ENCODE data around the gene IL4R. TPM values are rescaled to one million over a fixed set of nuclear protein-coding genes. Genes with fewer than 3 reads are reported as not detected.
A peak's percentile ranks its signal among the peaks of the same experiment; 100 is the strongest.
"Not testable (repeated sequence)": the region's sequence is repeated elsewhere in the genome, so short reads cannot be mapped to it uniquely, and the experiment has no call there.

The IL4R gene
- polyA plus RNA-seq = 10 to 100 TPM; 15.7 to 38.7 (median 20.1) TPM

- DNase-seq = peak; percentile 68 to 70 (median 69)
- peaks cover 5 to 15% (median 7%) of the 10 kb centered on the region in 3 donors for H3K27me3 Mint-ChIP-seq (ENCODE audit: low read depth in 3 of 3)
- peak within 1 kb of the TSS; percentile 90 to 99 (median 97) for H3K27ac Mint-ChIP-seq
- H3K4me1 Mint-ChIP-seq = peaks cover 43 to 44% of the 10 kb centered on the region in 2 donors
- H3K4me3 Mint-ChIP-seq = peak within 1 kb of the TSS; percentile 92 to 97 (median 95)
- no peaks in the 10 kb centered on the region for H3K36me3 Mint-ChIP-seq
- no peaks in the 10 kb centered on the region for H3K9me3 Mint-ChIP-seq
Observed at GRCh38 chr16:27313422-27314160, at the start of gene IL4R. TSS of gene IL4R (plus strand) at chr16:27313974. CDS start at chr16:27340204, 26,230 bp downstream.

GRCh38 chr16:27264151-27264550 lies 49.6 kb upstream of the IL4R start:
- Mint-ChIP-seq H3K4me1 (peaks cover 31 to 46% of the 10 kb centered on the region in 2 donors), H3K27ac (peak overlapping the region in 1 of 6 donors; percentile 58), H3K9me3 (no peaks in the 10 kb centered on the region), H3K4me3 (no peak overlapping the region), H3K27me3 (ENCODE audit: low read depth in 3 of 3) (peaks cover 3 to 5% (median 3%) of the 10 kb centered on the region in 3 donors), H3K36me3 (peaks cover 1 to 6% (median 4%) of the 10 kb centered on the region in 3 donors)
- DNase-seq = no peak

- H3K4me3 Mint-ChIP-seq = no peak overlapping the region
- peaks cover 0 to 5% (median 4%) of the 10 kb centered on the region in 3 donors for H3K36me3 Mint-ChIP-seq
- no peak for DNase-seq
- peaks cover 34 to 47% of the 10 kb centered on the region in 2 donors for H3K4me1 Mint-ChIP-seq
- peak overlapping the region in 5 of 6 donors; percentile 19 to 75 (median 69) for H3K27ac Mint-ChIP-seq
- H3K27me3 Mint-ChIP-seq (ENCODE audit: low read depth in 3 of 3) = peaks cover 3 to 5% (median 3%) of the 10 kb centered on the region in 3 donors
- no peaks in the 10 kb centered on the region for H3K9me3 Mint-ChIP-seq
Observed at GRCh38 chr16:27265982-27266381, 47.8 kb upstream of the IL4R start.

- Mint-ChIP-seq H3K27me3 (ENCODE audit: low read depth in 3 of 3) (peaks cover 3 to 5% (median 3%) of the 10 kb centered on the region in 3 donors), H3K4me3 (peak overlapping the region; percentile 60 to 99 (median 97)), H3K9me3 (no peaks in the 10 kb centered on the region), H3K36me3 (peaks cover 0 to 5% (median 4%) of the 10 kb centered on the region in 3 donors), H3K27ac (peak overlapping the region in 5 of 6 donors; percentile 72 to 99 (median 96)), H3K4me1 (peaks cover 32 to 49% of the 10 kb centered on the region in 2 donors)
- DNase-seq = no peak
Observed at GRCh38 chr16:27267037-27267677, 46.6 kb upstream of the IL4R start.

- no peaks in the 10 kb centered on the region for H3K9me3 Mint-ChIP-seq
- H3K36me3 Mint-ChIP-seq = no peaks in the 10 kb centered on the region
- H3K4me1 Mint-ChIP-seq = peaks cover 31 to 50% of the 10 kb centered on the region in 2 donors
- peak within 1 kb of the TSS; percentile 96 to 99 (median 99) for H3K27ac Mint-ChIP-seq
- DNase-seq = peak; percentile 96 to 97 (median 96)
- peak within 1 kb of the TSS; percentile 96 to 99 (median 98) for H3K4me3 Mint-ChIP-seq
- H3K27me3 Mint-ChIP-seq (ENCODE audit: low read depth in 3 of 3) = peaks cover 3 to 5% (median 5%) of the 10 kb centered on the region in 3 donors
Observed at GRCh38 chr16:27268376-27269299, 45.1 kb upstream of the IL4R start, which contains the start of gene NSMCE1. TSS of gene NSMCE1 (minus strand) at chr16:27268772. CDS start at chr16:27257570, 11,202 bp downstream.

GRCh38 chr16:27269300-27270150 lies 44.2 kb upstream of the IL4R start:
- H3K9me3 Mint-ChIP-seq = no peaks in the 10 kb centered on the region
- H3K27me3 Mint-ChIP-seq (ENCODE audit: low read depth in 3 of 3) = peaks cover 3 to 7% (median 5%) of the 10 kb centered on the region in 3 donors
- H3K4me1 Mint-ChIP-seq = peaks cover 38 to 58% of the 10 kb centered on the region in 2 donors
- H3K4me3 Mint-ChIP-seq = peak overlapping the region; percentile 96 to 99 (median 98)
- no peaks in the 10 kb centered on the region for H3K36me3 Mint-ChIP-seq
- peak overlapping the region; percentile 96 to 99 (median 99) for H3K27ac Mint-ChIP-seq
- no peak for DNase-seq

- Mint-ChIP-seq H3K27me3 (ENCODE audit: low read depth in 3 of 3) (peaks cover 3 to 7% (median 5%) of the 10 kb centered on the region in 3 donors), H3K9me3 (no peaks in the 10 kb centered on the region), H3K27ac (peak overlapping the region in 3 of 6 donors; percentile 36 to 99 (median 99))
Observed at GRCh38 chr16:27270349-27270748, 43.4 kb upstream of the IL4R start.

GRCh38 chr16:27272076-27272475 lies 41.7 kb upstream of the IL4R start:
- Mint-ChIP-seq H3K27ac (peak overlapping the region in 5 of 6 donors; percentile 12 to 32 (median 29)), H3K4me1 (peaks cover 34 to 48% of the 10 kb centered on the region in 2 donors), H3K27me3 (ENCODE audit: low read depth in 3 of 3) (peaks cover 3 to 7% (median 5%) of the 10 kb centered on the region in 3 donors), H3K4me3 (no peak overlapping the region), H3K9me3 (no peaks in the 10 kb centered on the region), H3K36me3 (no peaks in the 10 kb centered on the region)
- DNase-seq = no peak

More at GRCh38 chr16:27270349-27270748, 43.4 kb upstream of the IL4R start:
- Mint-ChIP-seq H3K36me3 (no peaks in the 10 kb centered on the region), H3K4me1 (peaks cover 38 to 58% of the 10 kb centered on the region in 2 donors), H3K4me3 (peak overlapping the region in 2 of 5 donors; percentile 10 to 55)
- DNase-seq = no peak

GRCh38 chr16:27272697-27273096 lies 41.1 kb upstream of the IL4R start:
- H3K4me1 Mint-ChIP-seq = peaks cover 29 to 42% of the 10 kb centered on the region in 2 donors
- not testable (repeated sequence) for H3K4me3 Mint-ChIP-seq; H3K9me3 Mint-ChIP-seq; H3K27me3 Mint-ChIP-seq (ENCODE audit: low read depth in 3 of 3); H3K36me3 Mint-ChIP-seq; DNase-seq; H3K27ac Mint-ChIP-seq

GRCh38 chr16:27273330-27273669 lies 40.5 kb upstream of the IL4R start:
- H3K27ac Mint-ChIP-seq = peak overlapping the region in 4 of 6 donors; percentile 30 to 92 (median 86)
- H3K4me1 Mint-ChIP-seq = peaks cover 23 to 36% of the 10 kb centered on the region in 2 donors

GRCh38 chr16:27273670-27274423 lies 39.9 kb upstream of the IL4R start:
- peaks cover 0 to 4% (median 2%) of the 10 kb centered on the region in 3 donors for H3K27me3 Mint-ChIP-seq (ENCODE audit: low read depth in 3 of 3)
- H3K4me3 Mint-ChIP-seq = peak overlapping the region in 3 of 5 donors; percentile 17 to 47 (median 46)
- no peak for DNase-seq
- peak overlapping the region; percentile 7 to 92 (median 83) for H3K27ac Mint-ChIP-seq
- H3K9me3 Mint-ChIP-seq = no peaks in the 10 kb centered on the region
- no peaks in the 10 kb centered on the region for H3K36me3 Mint-ChIP-seq
- H3K4me1 Mint-ChIP-seq = peaks cover 20 to 31% of the 10 kb centered on the region in 2 donors

More at GRCh38 chr16:27273330-27273669, 40.5 kb upstream of the IL4R start:
- H3K4me3 Mint-ChIP-seq = no peak overlapping the region
- no peaks in the 10 kb centered on the region for H3K9me3 Mint-ChIP-seq
- no peak for DNase-seq
- no peaks in the 10 kb centered on the region for H3K36me3 Mint-ChIP-seq
- H3K27me3 Mint-ChIP-seq (ENCODE audit: low read depth in 3 of 3) = peaks cover 3 to 7% (median 5%) of the 10 kb centered on the region in 3 donors

- not testable (repeated sequence) for H3K36me3 Mint-ChIP-seq; H3K27me3 Mint-ChIP-seq (ENCODE audit: low read depth in 3 of 3); DNase-seq; H3K9me3 Mint-ChIP-seq
- peak overlapping the region; percentile 7 to 92 (median 83) for H3K27ac Mint-ChIP-seq
- peaks cover 16 to 28% of the 10 kb centered on the region in 2 donors for H3K4me1 Mint-ChIP-seq
- peak overlapping the region in 3 of 5 donors; percentile 17 to 47 (median 46) for H3K4me3 Mint-ChIP-seq
Observed at GRCh38 chr16:27274424-27274874, 39.3 kb upstream of the IL4R start.
